Measurements from ENCODE around the gene CD274. TPM values are rescaled to one million over a fixed set of nuclear protein-coding genes. Genes with fewer than 3 reads are reported as not detected.

The CD274 gene
- total RNA-seq, 1 experiment from 2014 or later = 2.5 TPM

DNA sequence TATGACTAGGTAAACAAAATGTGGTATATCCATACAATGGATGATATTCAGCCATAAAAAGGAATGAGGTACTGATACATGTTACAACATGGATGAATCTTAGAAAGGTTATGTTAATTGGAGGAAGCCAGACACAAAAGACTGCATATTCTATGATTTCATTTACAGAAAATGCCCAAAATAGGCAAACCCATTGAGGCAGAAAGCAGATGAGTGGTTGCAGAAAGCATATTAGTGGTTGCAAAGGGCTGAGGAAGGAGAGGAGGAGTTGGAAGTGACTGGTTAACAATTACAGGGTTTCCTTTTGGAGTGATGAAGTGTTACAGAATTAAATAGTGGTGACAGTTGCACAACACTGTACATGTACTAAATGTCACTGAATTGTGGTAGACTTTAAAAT, 30.4 kb upstream of the CD274 start:
- no peak overlapping the region for H2AFZ ChIP-seq (ENCODE audit: low read depth, low read length, poor library complexity, severe bottlenecking)
- RAD21 ChIA-PET (ENCODE audit: low non-redundant PET in 1 of 2, low total read pairs in 2 of 2, uncharacterized antibody in 2 of 2, unreplicated experiment in 2 of 2) = no interaction called here
- no peaks in the 10 kb centered on the region for H4K20me1 ChIP-seq (ENCODE audit: insufficient read depth)
- no peaks in the 10 kb centered on the region for H3K36me3 ChIP-seq (ENCODE audit: control insufficient read depth in 1 of 2, insufficient read depth in 2 of 2, low read length in 2 of 2)
- H3K27ac ChIP-seq (ENCODE audit: low read depth, low read length) = no peak overlapping the region
- H3K9me2 ChIP-seq (ENCODE audit: insufficient read depth) = no peaks in the 10 kb centered on the region
- BruUV-seq (replicated peaks) = no TSS peak
- ATAC-seq = no peak
- no peaks in the 10 kb centered on the region for H3K27me3 ChIP-seq (ENCODE audit: insufficient read depth, low read length)
- no peak overlapping the region for H3K9ac ChIP-seq (ENCODE audit: low read length)
- TF ChIP-seq, protein P1, sequence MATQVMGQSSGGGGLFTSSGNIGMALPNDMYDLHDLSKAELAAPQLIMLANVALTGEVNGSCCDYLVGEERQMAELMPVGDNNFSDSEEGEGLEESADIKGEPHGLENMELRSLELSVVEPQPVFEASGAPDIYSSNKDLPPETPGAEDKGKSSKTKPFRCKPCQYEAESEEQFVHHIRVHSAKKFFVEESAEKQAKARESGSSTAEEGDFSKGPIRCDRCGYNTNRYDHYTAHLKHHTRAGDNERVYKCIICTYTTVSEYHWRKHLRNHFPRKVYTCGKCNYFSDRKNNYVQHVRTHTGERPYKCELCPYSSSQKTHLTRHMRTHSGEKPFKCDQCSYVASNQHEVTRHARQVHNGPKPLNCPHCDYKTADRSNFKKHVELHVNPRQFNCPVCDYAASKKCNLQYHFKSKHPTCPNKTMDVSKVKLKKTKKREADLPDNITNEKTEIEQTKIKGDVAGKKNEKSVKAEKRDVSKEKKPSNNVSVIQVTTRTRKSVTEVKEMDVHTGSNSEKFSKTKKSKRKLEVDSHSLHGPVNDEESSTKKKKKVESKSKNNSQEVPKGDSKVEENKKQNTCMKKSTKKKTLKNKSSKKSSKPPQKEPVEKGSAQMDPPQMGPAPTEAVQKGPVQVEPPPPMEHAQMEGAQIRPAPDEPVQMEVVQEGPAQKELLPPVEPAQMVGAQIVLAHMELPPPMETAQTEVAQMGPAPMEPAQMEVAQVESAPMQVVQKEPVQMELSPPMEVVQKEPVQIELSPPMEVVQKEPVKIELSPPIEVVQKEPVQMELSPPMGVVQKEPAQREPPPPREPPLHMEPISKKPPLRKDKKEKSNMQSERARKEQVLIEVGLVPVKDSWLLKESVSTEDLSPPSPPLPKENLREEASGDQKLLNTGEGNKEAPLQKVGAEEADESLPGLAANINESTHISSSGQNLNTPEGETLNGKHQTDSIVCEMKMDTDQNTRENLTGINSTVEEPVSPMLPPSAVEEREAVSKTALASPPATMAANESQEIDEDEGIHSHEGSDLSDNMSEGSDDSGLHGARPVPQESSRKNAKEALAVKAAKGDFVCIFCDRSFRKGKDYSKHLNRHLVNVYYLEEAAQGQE (IDR thresholded peaks at IDR 0.05; ENCODE audit: low read depth) = no peak
- TF ChIP-seq TCF7L2 (IDR thresholded peaks at IDR 0.05; ENCODE audit: borderline replicate concordance, extremely low read depth, insufficient read depth, insufficient read length) (no peak), CEBPB (IDR thresholded peaks at IDR 0.05; ENCODE audit: low read depth) (no peak), ZFX (IDR thresholded peaks at IDR 0.05) (no peak), SIN3A (IDR thresholded peaks at IDR 0.05; ENCODE audit: low read depth) (no peak), POLR2AphosphoS5 (IDR thresholded peaks at IDR 0.05; ENCODE audit: low read depth, low read length) (no peak), FOSL1 (IDR thresholded peaks at IDR 0.05; ENCODE audit: low read depth) (no peak), EZH2 (IDR thresholded peaks at IDR 0.05) (no peak), SRF (IDR thresholded peaks at IDR 0.05; ENCODE audit: low read depth) (no peak), JUND (IDR thresholded peaks at IDR 0.05) (no peak), CBX3 (IDR thresholded peaks at IDR 0.05; ENCODE audit: low read depth) (no peak)
- TF ChIP-seq, protein P2, sequence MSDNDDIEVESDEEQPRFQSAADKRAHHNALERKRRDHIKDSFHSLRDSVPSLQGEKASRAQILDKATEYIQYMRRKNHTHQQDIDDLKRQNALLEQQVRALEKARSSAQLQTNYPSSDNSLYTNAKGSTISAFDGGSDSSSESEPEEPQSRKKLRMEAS (IDR thresholded peaks at IDR 0.05) = no peak
- POLR2A ChIA-PET = no interaction called here
- no peaks in the 10 kb centered on the region for H3K9me3 ChIP-seq (ENCODE audit: control insufficient read depth in 1 of 2, insufficient read depth in 1 of 2, low read depth in 1 of 2, low read length in 2 of 2)
- no peak overlapping the region for H3K4me2 ChIP-seq (ENCODE audit: low read length)
- no peak overlapping the region for H3K4me3 ChIP-seq (replicated peaks in 1 of 2; ENCODE audit: low read depth in 1 of 2, low read length in 2 of 2)
- intact Hi-C loops (cut with micrococcal nuclease) = loop anchor here (10.0 kb wide), 1 partner anchor 1035 kb away; no protein-coding TSS in a partner anchor
- no peak for DNase-seq (ENCODE audit: low read depth, low spot score)
- no peaks in the 10 kb centered on the region for H3K79me2 ChIP-seq (ENCODE audit: insufficient read depth, low read length)
- no peaks in the 10 kb centered on the region for H3K4me1 ChIP-seq (ENCODE audit: control insufficient read depth in 1 of 2, insufficient read depth in 2 of 2, low read length in 2 of 2)
- CTCF ChIA-PET = no interaction called here
